SJCRH30 (cell line): Measurements from ENCODE around the gene SYT15. TPM values are rescaled to one million over a fixed set of nuclear protein-coding genes. Genes with fewer than 3 reads are reported as not detected.
A peak's percentile ranks its signal among the peaks of the same experiment; 100 is the strongest.
"Not testable (repeated sequence)": the region's sequence is repeated elsewhere in the genome, so short reads cannot be mapped to it uniquely, and the experiment has no call there.

Experiments
- DNase-seq, 2 experiments: peaks; one replicate each; pipeline ENCODE4 v3.0.0-alpha.2; 2015 to 2020
- H3K27ac ChIP-seq: fragments of 250-450 bp; sonication (Bioruptor Pico); 2 replicates; pipeline ENCODE4 v1.5.1; 2020; ENCODE audit warnings: mild to moderate bottlenecking, moderate library complexity
- H3K27me3 ChIP-seq: fragments of 250-450 bp; sonication (Bioruptor Pico); 2 replicates; pipeline ENCODE4 v1.5.1; 2020; ENCODE audit warnings: mild to moderate bottlenecking, moderate library complexity
- H3K36me3 ChIP-seq: fragments of 250-450 bp; sonication (Bioruptor Pico); 2 replicates; pipeline ENCODE4 v1.5.1; 2020; ENCODE audit warnings: mild to moderate bottlenecking, moderate library complexity
- H3K4me1 ChIP-seq: fragments of 250-450 bp; sonication (Bioruptor Pico); 2 replicates; pipeline ENCODE4 v1.5.1; 2020; ENCODE audit warnings: mild to moderate bottlenecking, moderate library complexity
- H3K4me3 ChIP-seq: fragments of 250-450 bp; sonication (Bioruptor Pico); 2 replicates; pipeline ENCODE4 v1.5.1; 2020; ENCODE audit warnings: mild to moderate bottlenecking, moderate library complexity
- H3K9me3 ChIP-seq: fragments of 250-450 bp; sonication (Bioruptor Pico); replicated peaks from 2 replicates; pipeline ENCODE4 v1.5.1; 2020; ENCODE audit warnings: mild to moderate bottlenecking, moderate library complexity
- total RNA-seq: library from RNA; depleted of rRNA; stranded (reverse); fragments of >200 nt; shearing (Covaris generic); gene quantifications from 2 replicates; pipeline ENCODE4 v1.2.3, GENCODE V29; 2014

Gene SYT15
- total RNA-seq, 1 experiment from 2014 or later: not detected

- H3K27me3 ChIP-seq: no peaks in the 10 kb centered on the region
- no peak for DNase-seq
- no peak overlapping the region for H3K4me3 ChIP-seq
- no peaks in the 10 kb centered on the region for H3K9me3 ChIP-seq
- no peaks in the 10 kb centered on the region for H3K36me3 ChIP-seq
- H3K4me1 ChIP-seq: no peaks in the 10 kb centered on the region
- no peak overlapping the region for H3K27ac ChIP-seq
Measured at GRCh38 chr10:46559231-46559671, 19.7 kb upstream of the SYT15 start.

DNA sequence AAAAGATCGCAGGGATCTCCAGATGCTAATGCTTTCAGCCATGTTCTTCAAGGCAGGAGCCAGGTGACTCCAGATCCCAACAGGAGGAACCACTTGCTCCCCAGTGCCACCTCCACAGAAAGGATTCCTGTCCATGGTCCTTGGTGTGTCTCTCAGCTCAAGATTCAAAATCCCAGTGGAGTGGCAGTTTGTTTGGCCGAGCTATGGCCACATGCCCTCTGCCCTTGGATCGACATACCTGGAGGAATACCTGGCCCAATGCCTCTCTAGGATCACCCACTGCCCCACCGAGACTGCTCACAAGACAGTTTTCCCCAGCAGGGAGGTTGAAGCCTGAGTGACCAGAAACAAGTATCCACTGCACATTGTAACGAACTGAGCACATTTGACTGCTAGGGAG is 18.5 kb upstream of the SYT15 start:
- H3K27ac ChIP-seq: no peak overlapping the region
- H3K4me3 ChIP-seq: no peak overlapping the region
- no peaks in the 10 kb centered on the region for H3K9me3 ChIP-seq
- no peaks in the 10 kb centered on the region for H3K36me3 ChIP-seq
- DNase-seq: no peak
- H3K4me1 ChIP-seq: no peaks in the 10 kb centered on the region
- no peaks in the 10 kb centered on the region for H3K27me3 ChIP-seq

DNA sequence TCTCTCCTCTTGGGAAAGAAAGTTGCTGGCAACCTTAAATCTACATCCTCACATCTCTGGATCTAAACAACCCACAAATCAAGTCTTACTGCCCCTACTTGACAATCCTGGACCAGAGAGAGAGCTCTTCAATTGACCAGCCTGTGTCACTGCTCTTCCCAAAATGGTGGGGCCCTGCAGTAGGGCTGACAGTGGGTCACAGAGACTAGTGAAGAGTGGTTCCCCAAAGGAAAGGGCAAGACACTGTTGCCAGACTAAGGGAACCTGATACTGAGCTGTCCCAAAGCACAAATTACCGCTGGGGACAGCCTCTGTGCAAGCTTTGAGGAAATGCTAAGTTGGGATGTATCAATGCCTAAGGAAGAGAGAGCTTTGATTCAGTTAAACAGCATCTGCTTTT is 18.0 kb upstream of the SYT15 start:
- no peaks in the 10 kb centered on the region for H3K4me1 ChIP-seq
- H3K4me3 ChIP-seq: no peak overlapping the region
- H3K27ac ChIP-seq: no peak overlapping the region
- no peaks in the 10 kb centered on the region for H3K36me3 ChIP-seq
- no peaks in the 10 kb centered on the region for H3K27me3 ChIP-seq
- DNase-seq: no peak
- no peaks in the 10 kb centered on the region for H3K9me3 ChIP-seq

- H3K36me3 ChIP-seq, H3K27ac ChIP-seq, H3K4me3 ChIP-seq, H3K9me3 ChIP-seq, H3K27me3 ChIP-seq, H3K4me1 ChIP-seq: not testable (repeated sequence)
- DNase-seq: peak in 1 of 2 experiments; percentile 33
Measured at GRCh38 chr10:46565591-46566332, 13.2 kb upstream of the SYT15 start.

- not testable (repeated sequence) for H3K4me3 ChIP-seq, H3K27me3 ChIP-seq, H3K27ac ChIP-seq, DNase-seq, H3K36me3 ChIP-seq, H3K4me1 ChIP-seq, H3K9me3 ChIP-seq
Measured at GRCh38 chr10:46567151-46567550, 11.8 kb upstream of the SYT15 start.

DNA sequence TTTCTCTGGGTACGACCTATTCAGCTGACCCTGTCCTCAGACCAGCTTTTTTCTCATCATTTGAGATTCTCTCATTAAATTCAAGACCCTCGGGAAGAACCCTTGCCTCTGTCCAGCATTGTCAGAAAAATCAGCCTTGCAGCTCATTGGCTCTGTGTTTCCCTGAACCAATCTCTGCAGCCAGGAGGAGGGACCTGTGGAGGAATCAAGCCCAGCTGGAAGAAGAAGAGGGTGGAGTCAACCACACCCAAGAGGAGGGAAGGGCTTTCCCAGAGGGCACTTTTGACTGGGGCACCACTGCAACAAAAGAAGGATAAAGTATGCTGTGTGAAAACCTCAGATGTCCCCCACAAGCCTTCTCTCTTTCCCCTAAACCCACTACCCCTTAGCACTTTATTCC is 8.3 kb upstream of the SYT15 start:
- not testable (repeated sequence) for H3K4me1 ChIP-seq, H3K9me3 ChIP-seq, H3K27ac ChIP-seq, H3K27me3 ChIP-seq, H3K36me3 ChIP-seq, H3K4me3 ChIP-seq, DNase-seq

DNA sequence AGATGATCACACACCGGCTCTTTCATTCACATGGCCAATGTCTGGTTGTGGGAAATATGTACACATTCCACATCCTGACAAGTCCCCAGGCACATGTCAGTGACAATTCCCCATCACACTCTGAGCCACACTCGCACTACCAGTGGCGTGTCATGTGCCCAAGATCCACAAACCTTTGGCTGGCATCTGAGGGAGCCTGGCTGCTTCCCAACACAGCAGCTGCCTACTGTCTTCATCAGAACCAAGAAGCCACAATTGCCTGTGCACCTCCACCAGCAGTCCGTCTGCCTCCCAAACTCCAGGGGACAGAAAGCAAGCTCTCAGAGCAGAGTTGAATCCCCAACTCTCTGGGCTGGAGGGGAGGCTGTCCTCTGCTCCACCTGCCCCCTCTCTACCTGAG is 6.2 kb upstream of the SYT15 start:
- not testable (repeated sequence) for H3K9me3 ChIP-seq, H3K27ac ChIP-seq, H3K4me3 ChIP-seq, H3K27me3 ChIP-seq, DNase-seq, H3K4me1 ChIP-seq, H3K36me3 ChIP-seq

DNA sequence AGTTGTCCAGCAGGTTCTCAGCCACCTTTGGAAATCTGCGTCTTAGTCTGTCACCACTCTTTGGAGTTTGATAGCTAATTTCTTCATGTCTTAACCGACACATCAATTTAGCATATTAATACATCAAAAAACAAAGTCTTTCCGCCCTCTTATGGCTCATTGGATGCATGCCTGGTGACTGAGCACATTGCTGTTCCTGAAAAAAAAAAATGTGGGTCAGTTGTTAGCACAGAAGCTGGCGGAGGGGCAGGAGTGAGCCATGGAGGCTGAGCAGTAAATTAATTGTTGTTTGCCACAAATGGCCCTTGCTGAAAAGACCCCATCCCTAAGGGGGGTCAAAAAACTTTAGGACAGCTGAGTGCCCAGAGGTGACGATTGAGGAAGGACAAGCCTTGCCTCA is 5.6 kb upstream of the SYT15 start:
- H3K9me3 ChIP-seq, H3K36me3 ChIP-seq, H3K27me3 ChIP-seq, H3K4me3 ChIP-seq, DNase-seq, H3K27ac ChIP-seq, H3K4me1 ChIP-seq: not testable (repeated sequence)

- not testable (repeated sequence) for H3K4me3 ChIP-seq, H3K36me3 ChIP-seq, H3K9me3 ChIP-seq, H3K27me3 ChIP-seq, DNase-seq, H3K4me1 ChIP-seq, H3K27ac ChIP-seq
Measured at GRCh38 chr10:46573884-46574283, 5.0 kb upstream of the SYT15 start.

GRCh38 chr10:46577624-46578473 is 1.1 kb upstream of the SYT15 start:
- not testable (repeated sequence) for H3K4me1 ChIP-seq, H3K27ac ChIP-seq, H3K9me3 ChIP-seq, H3K27me3 ChIP-seq, H3K36me3 ChIP-seq, DNase-seq, H3K4me3 ChIP-seq

- not testable (repeated sequence) for H3K36me3 ChIP-seq, H3K27ac ChIP-seq, H3K9me3 ChIP-seq, H3K27me3 ChIP-seq, DNase-seq, H3K4me3 ChIP-seq, H3K4me1 ChIP-seq
Measured at GRCh38 chr10:46579378-46579777, 450 bp downstream of the SYT15 start.

DNA sequence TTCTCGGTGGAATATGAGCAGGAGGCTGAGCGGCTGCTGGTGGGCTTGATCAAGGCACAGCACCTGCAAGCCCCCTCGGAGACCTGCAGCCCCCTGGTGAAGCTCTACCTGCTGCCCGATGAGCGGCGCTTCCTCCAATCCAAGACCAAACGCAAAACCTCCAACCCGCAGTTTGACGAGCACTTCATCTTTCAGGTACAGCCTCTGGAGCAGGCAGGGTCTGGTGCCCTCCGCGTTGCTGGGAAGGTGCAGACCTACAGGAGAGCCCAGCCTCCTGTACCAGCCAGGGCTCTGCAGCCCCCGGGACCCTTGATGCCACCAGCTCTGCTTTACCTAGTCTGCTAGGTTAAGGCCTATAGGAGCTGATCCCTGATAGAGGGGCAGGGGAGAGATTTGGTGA is 3.1 kb downstream of the SYT15 start:
- not testable (repeated sequence) for H3K36me3 ChIP-seq, H3K27me3 ChIP-seq, H3K4me1 ChIP-seq, H3K27ac ChIP-seq, DNase-seq, H3K4me3 ChIP-seq, H3K9me3 ChIP-seq

GRCh38 chr10:46582568-46582967 is 3.6 kb downstream of the SYT15 start:
- not testable (repeated sequence) for H3K27ac ChIP-seq, DNase-seq, H3K4me3 ChIP-seq, H3K9me3 ChIP-seq, H3K4me1 ChIP-seq, H3K27me3 ChIP-seq, H3K36me3 ChIP-seq

- not testable (repeated sequence) for H3K27me3 ChIP-seq, H3K9me3 ChIP-seq, DNase-seq, H3K4me1 ChIP-seq, H3K4me3 ChIP-seq, H3K27ac ChIP-seq, H3K36me3 ChIP-seq
Measured at GRCh38 chr10:46584196-46584595, 5.3 kb downstream of the SYT15 start.

DNA sequence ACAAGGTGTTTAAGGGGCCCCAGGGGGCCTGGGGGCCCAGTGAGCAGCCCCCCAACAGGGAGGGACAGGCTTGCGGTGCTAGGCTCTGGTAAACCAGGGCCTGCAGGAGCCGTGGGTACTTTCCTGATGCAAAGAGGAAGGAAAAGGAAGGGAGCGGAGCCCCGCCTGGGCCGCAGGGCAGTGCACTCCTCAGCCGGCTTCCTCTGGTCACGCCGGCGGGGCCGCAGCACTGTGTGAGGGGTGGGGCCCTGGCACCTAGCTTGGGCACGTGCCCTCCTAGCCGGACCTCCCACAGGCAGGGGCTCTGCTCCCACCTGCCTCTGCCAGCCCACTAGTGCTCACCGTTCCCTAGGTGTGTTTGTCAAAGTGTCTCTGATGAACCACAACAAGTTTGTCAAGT is 6.3 kb downstream of the SYT15 start:
- H3K36me3 ChIP-seq, H3K4me1 ChIP-seq, H3K27me3 ChIP-seq, H3K9me3 ChIP-seq, H3K4me3 ChIP-seq, H3K27ac ChIP-seq, DNase-seq: not testable (repeated sequence)

DNA sequence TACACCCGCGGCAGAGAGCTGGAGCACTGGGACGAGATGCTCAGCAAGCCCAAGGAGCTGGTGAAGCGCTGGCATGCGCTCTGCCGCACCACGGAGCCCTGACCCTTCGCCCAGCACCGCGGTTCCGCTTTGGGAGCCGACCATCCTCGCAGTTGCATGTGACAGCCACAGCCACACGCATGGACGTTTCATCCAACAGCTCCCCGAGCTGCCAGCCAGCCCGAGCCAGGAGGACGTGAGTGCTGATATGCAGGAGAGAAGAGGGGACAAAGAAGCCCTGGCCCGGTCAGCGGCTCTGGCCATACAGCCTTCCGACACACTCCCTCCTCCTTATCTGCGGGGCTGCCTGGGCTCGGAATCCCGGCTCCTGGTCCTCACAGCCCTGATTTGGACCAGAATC is 8.6 kb downstream of the SYT15 start:
- H3K4me1 ChIP-seq, H3K9me3 ChIP-seq, DNase-seq, H3K4me3 ChIP-seq, H3K27me3 ChIP-seq, H3K36me3 ChIP-seq, H3K27ac ChIP-seq: not testable (repeated sequence)
